HG03432 (cell line): ENCODE measurements around the gene MOGAT1.

Source experiments
- ATAC-seq: cut with Tn5 transposase; IDR thresholded peaks from one replicate; pipeline ENCODE4 v1.9.1; 2021; ENCODE audit warnings: mild to moderate bottlenecking, moderate library complexity; ENCODE audit not compliant: unreplicated experiment

MOGAT1 gene

GRCh38 chr2:222671259-222672067 is at the start of gene MOGAT1:
TSS of gene MOGAT1 (plus strand) at chr2:222671658. CDS start at chr2:222671786, 128 bp downstream.
- ATAC-seq = peak; percentile 57

GRCh38 chr2:222621893-222622292 is 49.6 kb upstream of the MOGAT1 start:
- no peak for ATAC-seq

GRCh38 chr2:222622910-222623309 is 48.5 kb upstream of the MOGAT1 start:
- ATAC-seq = no peak

GRCh38 chr2:222623756-222624309 is 47.6 kb upstream of the MOGAT1 start:
- no peak for ATAC-seq

- no peak for ATAC-seq
Measured at GRCh38 chr2:222627764-222628163, 43.7 kb upstream of the MOGAT1 start.

- ATAC-seq = no peak
Measured at GRCh38 chr2:222635295-222635694, 36.2 kb upstream of the MOGAT1 start.

GRCh38 chr2:222637067-222637466 is 34.4 kb upstream of the MOGAT1 start:
- ATAC-seq = no peak

GRCh38 chr2:222641336-222641735 is 30.1 kb upstream of the MOGAT1 start:
- ATAC-seq = no peak

- no peak for ATAC-seq
Measured at GRCh38 chr2:222643134-222643533, 28.3 kb upstream of the MOGAT1 start.

- ATAC-seq = no peak
Measured at GRCh38 chr2:222646008-222646407, 25.4 kb upstream of the MOGAT1 start.

GRCh38 chr2:222649801-222650200 is 21.7 kb upstream of the MOGAT1 start:
- no peak for ATAC-seq

- ATAC-seq = no peak
Measured at GRCh38 chr2:222651718-222652418, 19.6 kb upstream of the MOGAT1 start.

- ATAC-seq = no peak
Measured at GRCh38 chr2:222652491-222653255, 18.8 kb upstream of the MOGAT1 start.

- no peak for ATAC-seq
Measured at GRCh38 chr2:222653280-222653679, 18.2 kb upstream of the MOGAT1 start.

- ATAC-seq = peak; percentile 93
Measured at GRCh38 chr2:222655787-222656525, 15.5 kb upstream of the MOGAT1 start, which contains the start of gene FARSB. TSS of gene FARSB (minus strand) at chr2:222656092. CDS start at chr2:222656073, 19 bp downstream.

- ATAC-seq = peak; percentile 32
Measured at GRCh38 chr2:222656526-222657446, 14.7 kb upstream of the MOGAT1 start.

- ATAC-seq = no peak
Measured at GRCh38 chr2:222663479-222663878, 8.0 kb upstream of the MOGAT1 start.

GRCh38 chr2:222668494-222669154 is 2.8 kb upstream of the MOGAT1 start:
- no peak for ATAC-seq

GRCh38 chr2:222669353-222669752 is 2.1 kb upstream of the MOGAT1 start:
- ATAC-seq = no peak
